Heart left ventricle (tissue), 13 donors: ENCODE results near the gene ICAM3.

Experiments
- POLR2A ChIP-seq, 2 donors: fragments of 450-650 bp; IDR thresholded peaks; one replicate each; pipeline ENCODE4 v1.6.1; 2017; ENCODE audit warnings: antibody characterized with exemption in 2 of 2, mild to moderate bottlenecking in 2 of 2, moderate library complexity in 2 of 2
- TF ChIP-seq, protein P1 (sequence below), 12 donors: fragments of 200-600 bp; sonication (generic) in 4 of 12; IDR thresholded peaks; one replicate each; pipeline versions ENCODE4 v1.5.0 to v1.8.0; 2018 to 2022; ENCODE audit warnings: antibody characterized with exemption in 12 of 12, mild to moderate bottlenecking in 5 of 12
- donor health status: ischemic (EF 13 %, LVEDD 7.1; RV severe dilation, severe dysfunction).
- donor health status: DM: no; HTN: yes; CAD: no.
- donor health status: DM: no; HTN: no; CAD: no.
- donor health status: ischemic (EF 25% LVEDD 6.9; RV normal size, moderate dysfunction).
- donor health status: ischemic (EF 25% LVEDD 5.7; RV mildly dilated, moderate dysfunction).
- donor health status: ischemic (EF 35%, LVEDD 5.7; RV mildly dilated, moderate dysfunction).
- donor health status: nonischemic (EF 11% LVEDD 7.7; RV severe dilation, severe dysfunction).
- donor health status: DM: yes; HTN: yes; CAD: no.
- donor health status: PGD.
- donor health status: ischemic (EF 29% LVEDD 5.4; RV normal size, mild dysfunction).
- donor health status: nonischemic (EF 23%, LVEDD 6.1; RV moderate dilation, normal function).

DNA sequence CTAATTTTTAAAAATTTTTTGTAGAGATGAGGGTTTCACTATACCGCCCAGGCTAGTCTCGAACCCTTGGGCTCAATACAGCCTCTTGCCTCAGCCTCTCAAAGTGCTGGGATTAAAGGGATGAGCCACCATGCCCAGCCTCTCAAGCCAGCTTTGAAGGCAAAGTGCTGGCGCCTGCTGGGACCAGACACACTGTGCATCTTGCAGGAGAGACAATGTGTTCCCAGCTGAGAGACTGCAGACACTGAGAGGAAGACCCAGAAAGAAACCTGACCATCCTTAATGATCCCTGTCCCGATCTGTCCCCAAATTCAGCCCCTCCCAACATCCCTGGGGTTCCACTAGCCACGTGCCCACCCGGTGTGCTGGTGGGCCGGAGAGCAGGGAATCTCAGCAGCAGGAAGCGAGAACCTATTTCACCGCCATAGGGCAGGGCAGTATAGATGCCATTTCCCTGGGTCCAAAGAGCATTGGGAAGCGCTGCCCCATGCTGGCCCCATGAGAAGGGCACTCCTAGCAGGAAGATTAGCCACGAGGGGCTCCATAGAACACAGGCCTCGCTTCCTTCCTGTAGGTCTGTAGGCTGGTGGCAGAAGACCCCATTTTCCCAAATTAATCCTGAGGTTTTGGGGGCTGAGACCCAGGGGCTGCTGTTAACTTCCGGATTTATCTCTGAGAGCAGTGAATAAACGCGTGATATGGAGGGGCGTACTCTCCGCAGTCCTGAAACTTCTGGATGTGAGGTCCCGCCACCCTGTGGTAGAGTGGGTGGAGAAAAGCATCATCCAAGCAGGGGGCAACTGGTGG is 7.1 kb downstream of the ICAM3 start:
- TF ChIP-seq, protein P1, sequence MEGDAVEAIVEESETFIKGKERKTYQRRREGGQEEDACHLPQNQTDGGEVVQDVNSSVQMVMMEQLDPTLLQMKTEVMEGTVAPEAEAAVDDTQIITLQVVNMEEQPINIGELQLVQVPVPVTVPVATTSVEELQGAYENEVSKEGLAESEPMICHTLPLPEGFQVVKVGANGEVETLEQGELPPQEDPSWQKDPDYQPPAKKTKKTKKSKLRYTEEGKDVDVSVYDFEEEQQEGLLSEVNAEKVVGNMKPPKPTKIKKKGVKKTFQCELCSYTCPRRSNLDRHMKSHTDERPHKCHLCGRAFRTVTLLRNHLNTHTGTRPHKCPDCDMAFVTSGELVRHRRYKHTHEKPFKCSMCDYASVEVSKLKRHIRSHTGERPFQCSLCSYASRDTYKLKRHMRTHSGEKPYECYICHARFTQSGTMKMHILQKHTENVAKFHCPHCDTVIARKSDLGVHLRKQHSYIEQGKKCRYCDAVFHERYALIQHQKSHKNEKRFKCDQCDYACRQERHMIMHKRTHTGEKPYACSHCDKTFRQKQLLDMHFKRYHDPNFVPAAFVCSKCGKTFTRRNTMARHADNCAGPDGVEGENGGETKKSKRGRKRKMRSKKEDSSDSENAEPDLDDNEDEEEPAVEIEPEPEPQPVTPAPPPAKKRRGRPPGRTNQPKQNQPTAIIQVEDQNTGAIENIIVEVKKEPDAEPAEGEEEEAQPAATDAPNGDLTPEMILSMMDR (IDR thresholded peaks at IDR 0.05), result no peak
- TF ChIP-seq POLR2A (IDR thresholded peaks at IDR 0.05), result no peak
